Stimulated activated CD4-positive, alpha-beta T cell treated with anti-CD3 and anti-CD28 coated beads, Interleukin-4, amount 100 ng/mL, for 1 hour (primary cell): ENCODE data around the gene FOXA3.
"Not testable (repeated sequence)": the region's sequence is repeated elsewhere in the genome, so short reads cannot be mapped to it uniquely, and the experiment has no call there.

Experiments used
- DNase-seq: peaks from one replicate; pipeline ENCODE4 v3.0.0-alpha.2; 2020

The FOXA3 gene

GRCh38 chr19:45828945-45829344, 35.2 kb upstream of the FOXA3 start:
- DNase-seq = no peak

- no peak for DNase-seq
Measured at GRCh38 chr19:45834970-45835369, 29.2 kb upstream of the FOXA3 start.

GRCh38 chr19:45842198-45842597, 21.9 kb upstream of the FOXA3 start:
- no peak for DNase-seq

- DNase-seq = no peak
Measured at GRCh38 chr19:45847663-45848062, 16.5 kb upstream of the FOXA3 start.

- DNase-seq = no peak
Measured at GRCh38 chr19:45848922-45849321, 15.2 kb upstream of the FOXA3 start.

GRCh38 chr19:45852145-45852750, 11.9 kb upstream of the FOXA3 start:
- no peak for DNase-seq

- no peak for DNase-seq
Measured at GRCh38 chr19:45852983-45853382, 11.1 kb upstream of the FOXA3 start.

- DNase-seq = no peak
Measured at GRCh38 chr19:45854167-45854778, 9.9 kb upstream of the FOXA3 start.

GRCh38 chr19:45860359-45861259, 3.5 kb upstream of the FOXA3 start:
- no peak for DNase-seq

- DNase-seq = no peak
Measured at GRCh38 chr19:45862271-45862563, 1.9 kb upstream of the FOXA3 start.

- DNase-seq = peak; percentile 99
Measured at GRCh38 chr19:45862564-45863334, 1.4 kb upstream of the FOXA3 start, which contains the start of gene SYMPK. Gene SYMPK, minus strand, starts transcription at chr19:45863147. Its CDS starts 8,652 bp downstream, at chr19:45854495.

GRCh38 chr19:45863335-45863839, 739 bp upstream of the FOXA3 start:
- no peak for DNase-seq

- DNase-seq = no peak
Measured at GRCh38 chr19:45864629-45865082, 530 bp downstream of the FOXA3 start.

GRCh38 chr19:45865269-45865948, 1.3 kb downstream of the FOXA3 start:
- no peak for DNase-seq

- no peak for DNase-seq
Measured at GRCh38 chr19:45866400-45867176, 2.5 kb downstream of the FOXA3 start.

- DNase-seq = not testable (repeated sequence)
Measured at GRCh38 chr19:45867241-45867640, 3.1 kb downstream of the FOXA3 start.

GRCh38 chr19:45870798-45871197, 6.7 kb downstream of the FOXA3 start:
- DNase-seq = no peak

- DNase-seq = no peak
Measured at GRCh38 chr19:45872095-45872919, 8.2 kb downstream of the FOXA3 start.

- DNase-seq = no peak
Measured at GRCh38 chr19:45873219-45873772, 9.2 kb downstream of the FOXA3 start.

- no peak for DNase-seq
Measured at GRCh38 chr19:45874620-45874966, 10.5 kb downstream of the FOXA3 start.

- DNase-seq = no peak
Measured at GRCh38 chr19:45876161-45876410, 12.0 kb downstream of the FOXA3 start.
